K562 (cell line): Measurements from ENCODE around the gene SPOCK3. TPM values are rescaled to one million over a fixed set of nuclear protein-coding genes. Genes with fewer than 3 reads are reported as not detected.

ENCODE experiments used
- ATAC-seq: fragments of 200-7000 bp; cut with Tn5 transposase; 3 replicates; pipeline ENCODE4 v1.9.1; 2020; ENCODE audit warnings: moderate library complexity
- BruUV-seq: library from RNA; stranded (reverse); fragments of 400-500 nt; replicated peaks from 2 replicates; lab custom pipeline; 2021; lab: Mats Ljungman, UMichigan
- CTCF ChIA-PET: fragments of 300-600 bp; formaldehyde crosslinking; extraction: SDS; loops from one replicate; lab custom pipeline; 2021; ENCODE audit warnings: low intra/inter-chr PET ratio; lab: Yijun Ruan, JAX
- POLR2A ChIA-PET: fragments of 300-600, 350-650 bp; sonication (Branson Sonifier 250); formaldehyde crosslinking; extraction: SDS; loops from one replicate; lab custom pipeline; 2021; ENCODE audit warnings: antibody characterized with exemption, inconsistent platforms; lab: Yijun Ruan, JAX
- DNase-seq, 4 experiments: peaks; one replicate each; pipeline versions ENCODE4 v3.0.0 to v3.0.0-alpha.2; 2011 to 2018; ENCODE audit warnings: low spot score in 3 of 4, mixed read lengths in 3 of 4; ENCODE audit errors: extremely low read depth in 1 of 4
- FAIRE-seq: peaks from 2 replicates; lab custom pipeline; 2011; peaks lifted over from hg19 to GRCh38; lab: Jason Lieb, UNC
- H2AFZ ChIP-seq: 2 replicates; pipeline ENCODE4 v1.6.0; 2011; ENCODE audit warnings: low read depth, low read length, control low read depth, inconsistent platforms
- H3K27ac ChIP-seq: fragments of 200-600 bp; 3 replicates; pipeline ENCODE4 v1.8.0; 2011; ENCODE audit warnings: low read depth, mild to moderate bottlenecking, control low read depth, inconsistent platforms, low read length, moderate library complexity, mixed read lengths; ENCODE audit errors: extremely low read depth
- H3K27me3 ChIP-seq, 2 experiments: fragments of 300-600 bp in 1 of 2; 2 replicates in 1 of 2; 3 replicates in 1 of 2; pipeline versions ENCODE4 v1.6.0 to v1.8.0; 2011; ENCODE audit warnings: inconsistent platforms in 2 of 2, low read length in 2 of 2, mild to moderate bottlenecking in 1 of 2, mixed read lengths in 1 of 2, moderate library complexity in 1 of 2; ENCODE audit not compliant: control insufficient read depth in 2 of 2, insufficient read depth in 2 of 2
- H3K36me3 ChIP-seq: fragments of 300-600 bp; 3 replicates; pipeline ENCODE4 v1.8.0; 2011; ENCODE audit warnings: mild to moderate bottlenecking, low read length, inconsistent platforms; ENCODE audit not compliant: control insufficient read depth, insufficient read depth
- H3K4me1 ChIP-seq, 2 experiments: fragments of 200-600 bp in 1 of 2; replicated peaks in 1 of 2; 2 replicates in 1 of 2; 3 replicates in 1 of 2; pipeline versions ENCODE4 v1.5.1 to v1.8.0; 2011; ENCODE audit warnings: inconsistent platforms in 2 of 2, low read length in 2 of 2, mild to moderate bottlenecking in 1 of 2, mixed read lengths in 1 of 2, moderate library complexity in 1 of 2; ENCODE audit not compliant: control insufficient read depth in 2 of 2, insufficient read depth in 2 of 2
- H3K4me2 ChIP-seq: 2 replicates; pipeline ENCODE4 v1.6.1; 2011; ENCODE audit warnings: low read length, control low read depth, inconsistent platforms, mixed read lengths; ENCODE audit not compliant: insufficient read depth
- H3K4me3 ChIP-seq: fragments of 200-600 bp; sonication (generic), shearing (Covaris generic); 2 replicates; pipeline ENCODE4 v1.5.1; 2016; ENCODE audit warnings: control low read depth, inconsistent platforms
- H3K79me2 ChIP-seq: fragments of 200-600 bp; 3 replicates; pipeline ENCODE4 v1.8.0; 2011; ENCODE audit warnings: low read length, inconsistent platforms; ENCODE audit not compliant: control insufficient read depth, insufficient read depth
- H3K9ac ChIP-seq, 2 experiments: 2 replicates each; pipeline versions ENCODE4 v1.6.0 to v1.6.1; 2011; ENCODE audit warnings: low read depth in 2 of 2, low read length in 2 of 2, control low read depth in 1 of 2, inconsistent platforms in 1 of 2, mild to moderate bottlenecking in 1 of 2, mixed read lengths in 1 of 2; ENCODE audit not compliant: insufficient read depth in 1 of 2
- H3K9me1 ChIP-seq: one replicate; pipeline ENCODE4 v1.6.0; 2011; ENCODE audit warnings: inconsistent platforms, mild to moderate bottlenecking, low read length, moderate library complexity; ENCODE audit not compliant: control insufficient read depth, insufficient read depth
- H3K9me3 ChIP-seq: replicated peaks from 2 replicates; pipeline ENCODE4 v1.5.1; 2011; ENCODE audit warnings: low read depth, low read length, inconsistent platforms; ENCODE audit not compliant: control insufficient read depth, insufficient read depth
- H4K20me1 ChIP-seq: replicated peaks from 2 replicates; pipeline ENCODE4 v1.6.1; 2011; ENCODE audit warnings: low read length, inconsistent platforms, mixed read lengths; ENCODE audit not compliant: control insufficient read depth, insufficient read depth
- CEBPG ChIP-seq, 3 experiments: fragments of 200-800 bp in 1 of 3; sonication (Bioruptor generic) in 1 of 3; sonication (generic) in 1 of 3; formaldehyde crosslinking in 1 of 3; IDR thresholded peaks in 2 of 3; conservative IDR thresholded peaks in 1 of 3; 2 replicates each; pipeline versions ENCODE4 v1.6.1 to v1.8.0; 2016 to 2022; ENCODE audit warnings: missing compliant biosample characterization in 2 of 3, missing genetic modification characterization in 2 of 3, mild to moderate bottlenecking in 1 of 3, missing genetic modification reagents in 1 of 3
- IRF1 ChIP-seq: sonication (generic); formaldehyde crosslinking; IDR thresholded peaks from 2 replicates; pipeline ENCODE4 v1.8.0; 2022; ENCODE audit warnings: missing genetic modification reagents, mild to moderate bottlenecking, borderline replicate concordance
- POLR2B ChIP-seq: fragments of 450-650 bp; IDR thresholded peaks from 2 replicates; pipeline ENCODE4 v1.6.1; 2018; ENCODE audit warnings: low read depth; ENCODE audit not compliant: partially characterized antibody
- SRSF9 ChIP-seq: fragments of 200-400 bp; formaldehyde crosslinking; IDR thresholded peaks from 2 replicates; pipeline ENCODE4 v1.6.1; 2017; ENCODE audit warnings: low read depth, low read length, borderline replicate concordance
- ZBTB17 ChIP-seq: fragments of 450-650 bp; formaldehyde crosslinking; IDR thresholded peaks from 2 replicates; pipeline ENCODE4 v1.4.0; 2020; ENCODE audit warnings: mild to moderate bottlenecking
- ZBTB49 ChIP-seq: sonication (generic); formaldehyde crosslinking; IDR thresholded peaks from 2 replicates; pipeline ENCODE4 v1.8.0; 2022; ENCODE audit warnings: missing genetic modification reagents, mild to moderate bottlenecking, borderline replicate concordance
- ZNF165 ChIP-seq: fragments of 250-450 bp; sonication (Bioruptor Pico); IDR thresholded peaks from 2 replicates; pipeline ENCODE4 v1.4.0; 2020; ENCODE audit warnings: borderline replicate concordance
- ZNF584 ChIP-seq: fragments of 200-800 bp; sonication (Bioruptor generic); IDR thresholded peaks from 2 replicates; pipeline ENCODE4 v1.6.1; 2016; ENCODE audit warnings: low read depth, mild to moderate bottlenecking, missing genetic modification characterization, missing compliant biosample characterization
- WGBS: fragments of 100-300 bp; shearing (Covaris generic); methylation state at CpG from one replicate; pipeline ENCODE4 v1.1.6; 2016; ENCODE audit warnings: low coverage, mixed read lengths; ENCODE audit not compliant: insufficient coverage; ENCODE audit errors: missing lambda C conversion rate; 5-methylcytosine and 5-hydroxymethylcytosine counted together
- in situ Hi-C: fragments of 300-500 bp; cut with MboI; formaldehyde crosslinking; loops from 4 replicates; pipeline ENCODE4 v1.15.0; 2018; ENCODE audit warnings: inconsistent platforms, mixed read lengths
- intact Hi-C: fragments of 100-400 bp; cut with micrococcal nuclease; formaldehyde crosslinking; loops from 2 replicates; pipeline ENCODE4 v1.14.2; 2022
- polyA plus RNA-seq, 8 experiments: library from polyadenylated mRNA; depleted of rRNA in 4 of 8; stranded (reverse) in 5 of 8; unstranded in 3 of 8; fragments of >200 nt; fragmentation: Nextera tagmentation in 2 of 8; fragmentation: Illumina TruSeq in 1 of 8; extraction: Ambion mirVana in 2 of 8; extraction: Trizol in 1 of 8; gene quantifications; 2 replicates each; pipeline versions ENCODE4 v1.2.1 to v1.2.3, GENCODE V29; 2011 to 2014; ENCODE audit warnings: inconsistent platforms in 1 of 8, missing spikeins in 1 of 8
- total RNA-seq, 7 experiments: library from RNA; depleted of rRNA in 6 of 7; stranded (reverse); fragments of >200 nt in 6 of 7; fragmentation: Illumina TruSeq in 2 of 7; extraction: Trizol in 2 of 7; gene quantifications; 2 replicates each; pipeline versions ENCODE4 v1.2.1 to v1.2.3, GENCODE V29; 2011 to 2021; ENCODE audit warnings: low replicate concordance in 1 of 7

Gene SPOCK3
- total and polyA plus RNA-seq, 9 of the 15 experiments (the other 6 are each of a cell fraction or from before 2014, with no cell fraction given) = not detected

GRCh38 chr4:167088115-167088514 is 146.2 kb downstream of the SPOCK3 start (continued):
- no peak for TF ChIP-seq ZBTB49
- no peak for TF ChIP-seq POLR2B

- FAIRE-seq (no peak), DNase-seq (no peak), ATAC-seq (no peak)
- H2AFZ ChIP-seq = no peak overlapping the region
- no peak overlapping the region for H3K9ac ChIP-seq
- BruUV-seq = no TSS peak
- H3K9me3 ChIP-seq = no peaks in the 10 kb centered on the region
- no peaks in the 10 kb centered on the region for H4K20me1 ChIP-seq
- H3K79me2 ChIP-seq = no peaks in the 10 kb centered on the region
- H3K27me3 ChIP-seq = no peaks in the 10 kb centered on the region
- intact Hi-C loops = no loop called here
- in situ Hi-C loops = no loop called here
- no peak overlapping the region for H3K27ac ChIP-seq
- ChIA-PET CTCF (no interaction called here), POLR2A (no interaction called here)
- no peaks in the 10 kb centered on the region for H3K9me1 ChIP-seq
- no peak for TF ChIP-seq SRSF9
- no peak for TF ChIP-seq CEBPG (CRISPR knock-in tag; IDR thresholded peaks at IDR 0.05)
- TF ChIP-seq CEBPG (tag; conservative IDR thresholded peaks at IDR 0.05 in 1 of 2, IDR thresholded peaks at IDR 0.05 in 1 of 2) = no peak
- no peak for TF ChIP-seq IRF1 (CRISPR knock-in tag)
- no peak for TF ChIP-seq ZNF584 (CRISPR knock-in tag)
- TF ChIP-seq ZNF165 (CRISPR knock-in tag) = no peak
- no peak for TF ChIP-seq ZBTB17 (CRISPR knock-in tag)
- no peaks in the 10 kb centered on the region for H3K36me3 ChIP-seq
- no peaks in the 10 kb centered on the region for H3K4me1 ChIP-seq
- WGBS = 4% methylated on average over 2 of the region's 2 CpGs
- no peak overlapping the region for H3K4me2 ChIP-seq
- no peak overlapping the region for H3K4me3 ChIP-seq
These were observed 150.0 kb downstream of the SPOCK3 start for GRCh38 chr4:167084321-167084720.
